GM18526 (cell line): ENCODE results near the gene RING1.
A peak's percentile ranks its signal among the peaks of the same experiment; 100 is the strongest.

ENCODE experiments used
- POLR2A ChIP-seq: IDR thresholded peaks from 3 replicates; pipeline ENCODE4 v1.6.1; 2011; ENCODE audit not compliant: insufficient read length; ENCODE audit errors: extremely low read depth

Gene RING1

DNA sequence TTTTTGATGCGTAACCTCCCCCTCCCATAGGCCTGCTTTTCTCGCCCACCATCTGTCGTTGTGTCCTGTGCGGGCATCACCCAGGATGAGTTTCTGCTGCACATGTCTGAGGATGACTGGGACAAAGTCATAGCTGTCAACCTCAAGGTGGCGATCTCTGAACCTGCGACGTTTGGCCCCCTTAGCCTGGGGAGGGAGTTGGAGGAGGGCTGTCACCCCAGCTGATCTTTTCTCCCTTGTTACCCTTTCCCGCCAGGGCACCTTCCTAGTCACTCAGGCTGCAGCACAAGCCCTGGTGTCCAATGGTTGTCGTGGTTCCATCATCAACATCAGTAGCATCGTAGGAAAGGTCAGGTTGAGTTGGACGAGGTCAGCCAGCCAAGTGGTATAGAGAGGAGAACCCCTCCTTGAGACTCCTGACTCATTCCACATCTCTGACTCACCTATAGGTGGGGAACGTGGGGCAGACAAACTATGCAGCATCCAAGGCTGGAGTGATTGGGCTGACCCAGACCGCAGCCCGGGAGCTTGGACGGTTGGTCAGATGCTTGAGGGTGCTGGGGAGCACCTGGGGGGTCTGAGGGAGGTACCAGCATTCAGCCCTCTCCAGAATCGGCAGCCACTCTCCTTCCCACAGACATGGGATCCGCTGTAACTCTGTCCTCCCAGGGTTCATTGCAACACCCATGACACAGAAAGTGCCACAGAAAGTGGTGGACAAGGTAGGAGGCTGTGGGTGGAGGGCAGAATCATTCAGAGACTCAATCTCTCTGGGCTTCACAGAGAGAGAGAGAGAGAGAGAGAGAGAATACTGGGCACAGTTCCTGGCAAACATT lies 2.9 kb upstream of the RING1 start:
- TF ChIP-seq POLR2A, result no peak

DNA sequence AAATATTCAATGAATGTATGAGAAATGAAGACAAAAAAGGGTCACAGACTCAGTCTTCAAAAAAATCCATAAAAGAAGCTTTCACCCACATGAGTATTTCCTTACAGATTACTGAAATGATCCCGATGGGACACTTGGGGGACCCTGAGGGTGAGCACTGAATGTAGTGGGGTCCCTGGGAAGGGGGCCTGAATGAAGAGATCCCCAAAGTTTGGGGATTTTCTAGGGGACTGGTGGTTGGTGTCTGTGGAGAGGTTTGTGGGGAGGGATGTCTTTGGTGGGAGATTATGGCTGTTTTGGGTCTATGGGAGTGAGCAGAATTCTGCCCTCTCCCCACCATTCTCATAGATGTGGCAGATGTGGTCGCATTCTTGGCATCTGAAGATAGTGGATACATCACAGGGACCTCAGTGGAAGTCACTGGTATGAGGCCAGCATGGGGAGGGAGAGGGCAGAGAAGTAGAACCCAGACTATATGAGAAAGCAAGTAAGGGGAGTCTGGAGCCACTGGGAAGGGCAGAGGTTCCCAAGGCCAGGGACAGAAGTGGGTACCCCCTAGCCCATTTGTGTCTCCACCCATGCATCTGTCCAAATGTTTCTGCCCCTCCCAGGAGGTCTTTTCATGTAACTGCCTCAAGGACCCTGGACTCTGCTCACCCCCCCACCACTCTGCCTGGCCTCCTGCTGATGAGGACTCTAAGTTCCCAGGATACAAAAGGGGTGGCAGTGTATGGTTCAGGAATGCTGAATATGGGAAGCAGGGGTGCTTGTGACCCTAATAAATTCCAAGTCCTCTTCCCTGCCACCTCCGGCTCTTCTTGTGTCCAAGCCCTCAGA lies 2.1 kb upstream of the RING1 start:
- TF ChIP-seq POLR2A, result no peak

DNA sequence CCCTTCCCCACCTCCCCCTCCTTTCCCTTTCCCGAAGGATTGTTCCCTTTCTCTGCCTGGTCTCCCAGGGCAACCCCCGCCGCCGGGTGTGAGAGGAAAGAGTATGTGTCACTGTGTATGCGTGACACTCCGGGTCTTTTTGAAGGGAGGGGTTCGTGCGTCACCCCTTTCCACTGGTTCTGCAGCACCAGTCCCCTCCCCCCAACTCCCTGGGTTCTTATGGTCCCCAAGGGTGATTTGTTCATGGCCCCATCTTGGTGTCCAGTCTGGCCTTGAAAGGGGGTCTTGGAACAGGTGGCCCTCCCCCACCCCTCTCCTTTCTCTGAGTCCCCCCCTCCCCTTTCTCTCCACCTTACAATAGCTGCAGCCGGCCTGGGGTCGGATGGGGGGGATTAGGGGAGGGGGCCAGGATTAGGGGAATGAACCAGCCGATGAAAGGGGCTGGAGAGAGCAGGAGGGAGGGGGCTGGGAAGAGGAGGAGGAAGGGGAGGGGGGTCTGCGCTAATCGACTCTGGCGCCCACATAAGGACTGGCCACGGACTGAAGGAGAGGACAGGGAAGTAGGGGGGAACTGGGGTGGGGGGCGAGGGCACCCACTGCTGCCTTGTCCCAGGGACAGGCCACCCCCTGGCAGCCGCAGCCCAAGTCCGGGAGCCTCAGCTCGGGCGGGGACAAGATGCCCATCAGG lies 1.3 kb upstream of the RING1 start:
- no peak for TF ChIP-seq POLR2A

DNA sequence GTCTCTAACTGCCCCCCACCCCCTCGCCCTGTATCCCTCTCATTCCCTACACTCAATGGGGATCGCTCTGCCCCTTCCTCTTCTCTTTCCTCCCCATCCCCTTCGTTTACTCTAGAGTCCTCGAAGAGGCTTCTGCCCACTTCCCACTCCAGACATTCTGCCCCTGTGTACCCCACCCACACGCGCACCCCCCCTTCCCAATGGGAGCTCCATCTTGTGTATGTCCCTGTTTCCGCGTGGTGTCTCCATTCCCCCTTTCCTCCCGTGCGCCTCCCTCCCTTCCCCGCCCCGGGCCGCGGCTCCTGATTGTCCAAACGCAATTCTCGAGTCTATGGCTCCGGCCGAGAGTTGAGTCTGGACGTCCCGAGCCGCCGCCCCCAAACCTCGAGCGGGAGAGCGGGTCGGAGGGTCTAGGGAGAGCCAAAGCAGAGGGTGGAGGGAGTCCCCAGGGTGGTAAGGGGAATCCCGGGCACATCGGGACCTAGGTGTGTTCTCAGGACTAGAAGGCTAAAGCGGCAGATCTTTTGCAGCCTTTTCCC lies 679 bp upstream of the RING1 start:
- TF ChIP-seq POLR2A, result no peak

DNA sequence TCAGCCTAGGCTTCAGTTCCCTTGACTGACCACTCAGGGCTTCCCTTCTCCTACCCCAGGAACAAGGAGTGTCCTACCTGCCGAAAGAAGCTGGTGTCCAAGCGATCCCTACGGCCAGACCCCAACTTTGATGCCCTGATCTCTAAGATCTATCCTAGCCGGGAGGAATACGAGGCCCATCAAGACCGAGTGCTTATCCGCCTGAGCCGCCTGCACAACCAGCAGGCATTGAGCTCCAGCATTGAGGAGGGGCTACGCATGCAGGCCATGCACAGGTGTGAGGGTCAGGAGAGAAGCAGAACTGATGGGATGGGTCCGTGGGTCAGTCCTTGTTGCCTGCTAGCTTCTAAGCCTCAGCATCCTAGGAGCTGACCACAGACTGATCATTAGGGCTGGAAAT lies 1.6 kb downstream of the RING1 start:
- no peak for TF ChIP-seq POLR2A

DNA sequence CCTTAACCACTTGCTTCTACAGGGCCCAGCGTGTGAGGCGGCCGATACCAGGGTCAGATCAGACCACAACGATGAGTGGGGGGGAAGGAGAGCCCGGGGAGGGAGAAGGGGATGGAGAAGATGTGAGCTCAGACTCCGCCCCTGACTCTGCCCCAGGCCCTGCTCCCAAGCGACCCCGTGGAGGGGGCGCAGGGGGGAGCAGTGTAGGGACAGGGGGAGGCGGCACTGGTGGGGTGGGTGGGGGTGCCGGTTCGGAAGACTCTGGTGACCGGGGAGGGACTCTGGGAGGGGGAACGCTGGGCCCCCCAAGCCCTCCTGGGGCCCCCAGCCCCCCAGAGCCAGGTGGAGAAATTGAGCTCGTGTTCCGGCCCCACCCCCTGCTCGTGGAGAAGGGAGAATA lies 2.8 kb downstream of the RING1 start:
- TF ChIP-seq POLR2A, result no peak

DNA sequence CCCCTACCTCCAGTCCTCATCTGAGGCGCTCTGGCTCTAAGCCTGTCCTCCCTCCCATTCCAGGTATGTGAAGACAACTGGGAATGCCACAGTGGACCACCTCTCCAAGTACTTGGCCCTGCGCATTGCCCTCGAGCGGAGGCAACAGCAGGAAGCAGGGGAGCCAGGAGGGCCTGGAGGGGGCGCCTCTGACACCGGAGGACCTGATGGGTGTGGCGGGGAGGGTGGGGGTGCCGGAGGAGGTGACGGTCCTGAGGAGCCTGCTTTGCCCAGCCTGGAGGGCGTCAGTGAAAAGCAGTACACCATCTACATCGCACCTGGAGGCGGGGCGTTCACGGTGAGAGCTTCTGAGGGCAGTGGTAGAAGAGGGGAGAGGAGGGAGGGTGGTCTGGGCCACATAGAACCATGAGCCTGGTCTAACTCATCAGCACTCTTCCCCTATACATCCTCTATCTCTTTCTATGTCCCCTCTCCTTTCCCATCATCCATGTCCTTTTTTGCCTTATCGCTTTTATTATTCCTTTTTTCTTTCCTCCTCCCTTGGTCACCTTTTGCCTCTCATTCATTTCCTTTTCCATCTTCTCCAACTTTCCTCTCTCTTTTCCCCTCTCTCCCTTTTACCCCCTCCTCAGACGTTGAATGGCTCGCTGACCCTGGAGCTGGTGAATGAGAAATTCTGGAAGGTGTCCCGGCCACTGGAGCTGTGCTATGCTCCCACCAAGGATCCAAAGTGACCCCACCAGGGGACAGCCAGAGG lies 3.5 kb downstream of the RING1 start:
- TF ChIP-seq POLR2A, result no peak

DNA sequence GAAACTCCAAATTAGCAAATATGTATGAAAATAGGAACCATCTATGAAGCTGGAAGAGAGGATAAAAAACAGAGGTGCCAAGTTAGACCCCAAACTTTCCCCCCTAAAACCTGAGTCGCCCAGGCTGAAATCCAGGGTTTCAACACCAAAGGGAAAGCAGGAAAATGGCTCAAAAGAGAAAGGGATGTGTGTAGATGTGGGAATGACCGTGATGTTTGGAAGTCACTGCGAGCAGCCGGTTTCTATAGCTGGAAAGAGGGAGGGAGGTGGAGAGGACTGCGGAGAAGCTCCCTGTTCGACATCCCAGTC lies 4.5 kb downstream of the RING1 start:
- TF ChIP-seq POLR2A, result no peak

DNA sequence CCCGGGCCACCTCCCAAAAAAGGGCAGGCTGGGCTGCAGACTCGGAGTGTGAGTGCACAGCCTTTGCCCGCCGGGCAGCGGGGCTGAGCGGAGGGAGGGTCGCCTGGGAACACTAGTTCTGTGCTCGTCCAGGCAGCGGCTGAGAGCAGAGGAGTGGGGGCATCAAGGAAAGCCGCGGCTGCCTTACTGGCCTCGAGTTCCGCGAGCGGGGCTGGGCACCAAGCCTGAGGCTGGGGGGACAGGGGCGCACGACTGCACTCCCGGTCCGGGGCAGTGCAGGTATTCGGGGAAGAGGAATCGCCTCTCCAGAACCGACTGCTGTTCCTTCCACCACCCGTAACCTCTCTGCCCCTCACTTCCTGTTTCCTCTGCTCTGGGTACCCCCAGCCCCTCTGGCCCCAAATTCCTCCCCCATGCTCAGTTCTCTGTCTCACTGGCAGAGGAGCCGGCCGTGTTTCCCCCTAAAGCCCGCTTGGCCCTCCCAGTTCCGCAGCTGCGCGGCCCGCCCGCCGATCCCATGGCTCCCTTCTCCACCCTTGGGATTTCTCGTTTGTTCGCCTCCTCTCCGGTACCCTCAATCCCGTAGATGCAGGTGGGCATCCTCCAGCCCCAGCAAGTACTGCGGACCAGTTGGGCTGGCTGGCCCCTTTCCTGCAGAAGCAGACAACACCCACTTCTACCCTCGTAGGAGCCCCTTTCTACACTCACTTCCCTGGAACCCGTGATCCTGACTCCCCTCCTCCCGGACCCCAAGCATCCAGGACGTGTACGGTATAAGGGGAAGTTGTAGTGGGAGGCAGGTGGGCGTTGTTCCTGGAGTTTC lies 5.1 kb downstream of the RING1 start:
- peak; percentile 41 for TF ChIP-seq POLR2A

DNA sequence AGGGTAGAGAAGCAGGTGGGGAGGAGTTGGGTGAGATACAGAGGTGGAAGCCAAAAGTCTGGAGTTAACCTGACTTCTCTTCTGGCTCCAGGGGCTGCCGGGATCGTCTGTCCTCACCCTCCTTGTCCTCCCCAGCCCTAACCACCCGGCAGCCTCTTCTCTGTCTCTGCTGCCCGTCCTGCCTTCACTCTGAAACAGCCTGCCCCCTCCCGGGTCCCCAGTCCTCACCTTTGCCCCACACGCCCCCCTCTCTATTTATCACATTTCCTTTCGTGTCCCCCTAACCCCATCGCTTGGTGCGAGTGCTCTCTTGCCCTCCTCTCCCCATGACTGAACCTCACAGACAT lies 5.7 kb downstream of the RING1 start:
- TF ChIP-seq POLR2A, result no peak

DNA sequence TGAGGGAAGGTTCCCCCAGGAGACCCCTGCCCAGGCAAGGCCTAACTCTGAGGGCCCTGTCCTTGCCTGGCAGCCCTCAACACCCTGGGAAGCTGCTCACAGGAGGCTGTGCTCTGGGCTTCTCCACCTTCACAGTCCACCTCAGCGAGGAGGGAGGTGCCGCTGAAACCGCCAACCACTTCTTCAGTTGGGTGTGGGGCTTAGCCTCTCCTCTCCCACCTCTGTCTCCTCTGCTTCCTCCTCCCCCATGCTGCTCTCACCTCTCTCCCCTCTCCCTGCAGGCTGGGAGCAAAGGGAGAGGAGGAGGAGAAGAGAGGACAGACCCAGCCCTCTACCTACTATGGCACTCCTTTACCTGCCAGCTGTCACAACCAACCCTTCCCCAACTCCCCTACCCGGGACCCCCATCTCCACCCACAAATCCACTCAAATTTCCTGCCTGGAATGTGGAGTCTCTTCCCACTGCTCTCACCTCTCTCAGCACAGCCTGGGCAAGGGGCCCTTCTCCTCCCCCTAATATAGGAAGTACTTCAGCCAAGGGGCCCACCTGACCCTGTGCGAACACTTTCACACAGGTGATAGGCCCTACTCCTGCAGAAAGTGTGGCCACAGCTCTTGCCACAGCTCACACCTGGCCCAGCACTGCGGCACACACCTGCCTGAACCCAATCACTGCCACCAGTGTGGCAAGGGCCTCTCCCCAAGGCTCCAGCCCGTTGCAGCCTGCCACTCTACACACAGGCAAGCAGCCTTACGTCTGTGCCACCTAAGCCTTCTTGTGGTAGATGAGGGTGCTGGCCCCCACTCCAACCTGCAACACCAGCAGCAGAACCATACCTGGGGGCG lies 7.2 kb downstream of the RING1 start:
- no peak for TF ChIP-seq POLR2A

DNA sequence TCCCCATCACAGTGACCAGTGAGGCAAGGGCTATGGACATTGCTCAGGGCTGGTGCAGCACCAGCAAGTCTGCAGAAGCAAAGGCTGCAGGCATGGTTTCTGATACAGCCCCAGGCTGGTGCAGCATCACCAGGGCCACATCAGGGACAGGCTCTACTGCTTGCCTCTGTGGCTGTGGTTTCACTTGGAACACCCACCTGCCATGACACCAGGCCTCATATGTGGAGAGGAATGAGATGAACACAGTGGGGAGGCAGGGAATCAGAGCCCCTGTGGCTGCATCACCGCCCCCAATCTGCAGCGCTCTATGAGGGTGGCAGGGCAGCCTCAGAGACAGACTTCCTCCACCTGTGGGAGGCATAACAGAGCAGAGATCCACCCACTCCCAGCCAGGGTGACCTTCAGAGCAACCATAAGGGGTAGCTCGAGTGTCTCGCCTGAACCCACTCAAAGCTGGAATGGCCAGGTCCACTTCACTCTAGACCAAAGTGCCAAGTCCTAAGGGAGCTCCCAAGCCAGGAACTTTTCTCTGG lies 7.9 kb downstream of the RING1 start:
- no peak for TF ChIP-seq POLR2A

DNA sequence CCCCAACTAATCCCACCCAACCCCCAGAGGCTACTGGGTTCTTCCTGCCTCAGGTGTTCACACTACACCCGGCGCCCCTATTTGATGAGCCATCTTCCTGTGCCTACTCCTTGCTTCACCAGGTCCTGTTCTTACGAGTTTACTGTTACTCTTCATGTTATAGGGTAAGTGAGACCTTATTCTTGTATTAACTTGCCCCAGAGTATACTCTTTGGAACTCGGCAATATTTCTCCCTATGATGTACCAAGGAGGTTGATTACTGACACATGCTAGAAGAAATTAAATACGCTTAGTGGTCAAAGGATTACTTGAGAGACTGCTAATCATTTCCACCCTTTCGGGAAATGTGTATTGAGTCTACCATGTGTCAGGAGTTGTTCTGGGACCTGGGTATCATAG lies 8.9 kb downstream of the RING1 start:
- TF ChIP-seq POLR2A, result no peak
